Lower leg skin (tissue), 3 donors: Measurements from ENCODE around the gene PRSS22.

Source experiments
- CTCF ChIP-seq, 3 donors: fragments of 450-650 bp; IDR thresholded peaks; one replicate each; pipeline ENCODE4 v1.5.1; 2016; ENCODE audit warnings: antibody characterized with exemption in 3 of 3, mild to moderate bottlenecking in 3 of 3, moderate library complexity in 2 of 3
- POLR2A ChIP-seq, 2 donors: fragments of 450-650 bp; IDR thresholded peaks; one replicate each; pipeline ENCODE4 v1.6.1; 2016 to 2017; ENCODE audit warnings: antibody characterized with exemption in 2 of 2, mild to moderate bottlenecking in 1 of 2, moderate library complexity in 1 of 2

GRCh38 chr16:2831203-2831602 lies 26.8 kb downstream of the PRSS22 start:
- TF ChIP-seq POLR2A (IDR thresholded peaks at IDR 0.05): no peak
- TF ChIP-seq CTCF (IDR thresholded peaks at IDR 0.05): no peak
